Spleen (tissue), 7 donors: Measurements from ENCODE around the gene RPUSD1.

Experiments
- POLR2A ChIP-seq, 3 donors: fragments of 450-650 bp; IDR thresholded peaks; one replicate each; pipeline ENCODE4 v1.5.1; 2017; ENCODE audit warnings: antibody characterized with exemption in 3 of 3, mild to moderate bottlenecking in 1 of 3
- POLR2AphosphoS5 ChIP-seq, 3 donors: sonication (generic); formaldehyde crosslinking; IDR thresholded peaks; one replicate each; pipeline ENCODE4 v1.5.1; 2017; ENCODE audit warnings: antibody characterized with exemption in 3 of 3
- TF ChIP-seq, protein P1 (sequence below), 11 experiments: fragments of 200-600 bp in 7 of 11; fragments of 450-650 bp in 4 of 11; sonication (generic) in 4 of 11; IDR thresholded peaks in 8 of 11; conservative IDR thresholded peaks in 3 of 11; 1 replicate in 7 of 11; 2 replicates in 4 of 11; pipeline versions ENCODE4 v1.4.0 to v1.8.0; 2016 to 2021; ENCODE audit warnings: antibody characterized with exemption in 11 of 11, inconsistent platforms in 4 of 11, mild to moderate bottlenecking in 1 of 11
- donor health status: DM: no; HTN: no; CAD: no; lungs with moderate emphysema.
- donor health status: DM: no; HTN: no; CAD: no.
- donor health status: DM: no; HTN: no; CAD: no.

DNA sequence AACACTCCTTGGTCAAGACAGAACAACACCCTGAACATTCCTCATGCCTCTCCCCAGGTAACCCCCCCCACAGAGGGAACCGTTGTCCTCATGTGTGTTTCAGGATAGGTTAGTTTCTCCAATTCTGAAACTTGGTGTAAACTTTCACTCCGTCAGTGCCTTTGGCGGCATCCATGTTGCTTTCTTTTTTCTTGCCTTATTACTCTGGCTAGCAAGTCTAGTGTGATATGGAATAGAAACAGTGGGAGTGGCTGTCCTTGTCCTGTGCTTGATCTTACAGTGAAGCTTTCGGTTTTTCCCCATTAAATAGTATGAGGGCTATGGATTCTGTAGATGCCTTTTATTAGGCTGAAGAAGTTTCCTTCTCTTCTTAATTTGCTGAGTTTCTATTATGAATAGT lies 48.0 kb upstream of the RPUSD1 start:
- TF ChIP-seq, protein P1, sequence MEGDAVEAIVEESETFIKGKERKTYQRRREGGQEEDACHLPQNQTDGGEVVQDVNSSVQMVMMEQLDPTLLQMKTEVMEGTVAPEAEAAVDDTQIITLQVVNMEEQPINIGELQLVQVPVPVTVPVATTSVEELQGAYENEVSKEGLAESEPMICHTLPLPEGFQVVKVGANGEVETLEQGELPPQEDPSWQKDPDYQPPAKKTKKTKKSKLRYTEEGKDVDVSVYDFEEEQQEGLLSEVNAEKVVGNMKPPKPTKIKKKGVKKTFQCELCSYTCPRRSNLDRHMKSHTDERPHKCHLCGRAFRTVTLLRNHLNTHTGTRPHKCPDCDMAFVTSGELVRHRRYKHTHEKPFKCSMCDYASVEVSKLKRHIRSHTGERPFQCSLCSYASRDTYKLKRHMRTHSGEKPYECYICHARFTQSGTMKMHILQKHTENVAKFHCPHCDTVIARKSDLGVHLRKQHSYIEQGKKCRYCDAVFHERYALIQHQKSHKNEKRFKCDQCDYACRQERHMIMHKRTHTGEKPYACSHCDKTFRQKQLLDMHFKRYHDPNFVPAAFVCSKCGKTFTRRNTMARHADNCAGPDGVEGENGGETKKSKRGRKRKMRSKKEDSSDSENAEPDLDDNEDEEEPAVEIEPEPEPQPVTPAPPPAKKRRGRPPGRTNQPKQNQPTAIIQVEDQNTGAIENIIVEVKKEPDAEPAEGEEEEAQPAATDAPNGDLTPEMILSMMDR (IDR thresholded peaks at IDR 0.05 in 8 of 11, conservative IDR thresholded peaks at IDR 0.05 in 3 of 11) = no peak
- TF ChIP-seq POLR2A (IDR thresholded peaks at IDR 0.05) (no peak), POLR2AphosphoS5 (IDR thresholded peaks at IDR 0.05) (no peak)
